OCI-LY1 (cell line): Measurements from ENCODE around the gene FBRSL1.

ENCODE experiments used
- H2AFZ ChIP-seq: fragments of 200-600 bp; sonication (generic), shearing (Covaris generic); 2 replicates; pipeline ENCODE4 v1.6.0; 2014; ENCODE audit warnings: antibody characterized with exemption, mild to moderate bottlenecking, low read length
- H3F3A ChIP-seq: fragments of 200-600 bp; sonication (generic), shearing (Covaris generic); 2 replicates; pipeline ENCODE4 v1.6.0; 2014; ENCODE audit warnings: mild to moderate bottlenecking, antibody characterized with exemption, low read length, moderate library complexity; ENCODE audit not compliant: insufficient read depth
- H3K27ac ChIP-seq: fragments of 200-600 bp; sonication (generic); 2 replicates; pipeline ENCODE4 v1.5.1; 2014; ENCODE audit warnings: low read length, mixed run types, mild to moderate bottlenecking, low read depth; ENCODE audit not compliant: poor library complexity, severe bottlenecking
- H3K27me3 ChIP-seq: fragments of 200-600 bp; sonication (generic); 2 replicates; pipeline ENCODE4 v1.6.0; 2014; ENCODE audit warnings: antibody characterized with exemption, mild to moderate bottlenecking, low read length, moderate library complexity; ENCODE audit not compliant: insufficient read depth
- H3K36me3 ChIP-seq: fragments of 200-600 bp; sonication (generic); 2 replicates; pipeline ENCODE4 v1.6.1; 2014; ENCODE audit warnings: mild to moderate bottlenecking, antibody characterized with exemption, low read length, moderate library complexity, mixed read lengths; ENCODE audit not compliant: insufficient read depth
- H3K4me1 ChIP-seq: fragments of 200-600 bp; sonication (generic); 2 replicates; pipeline ENCODE4 v1.5.1; 2014; ENCODE audit warnings: mild to moderate bottlenecking, low read length, moderate library complexity; ENCODE audit not compliant: insufficient read depth, severe bottlenecking
- H3K4me2 ChIP-seq: fragments of 200-600 bp; sonication (generic), shearing (Covaris generic); 2 replicates; pipeline ENCODE4 v1.6.1; 2014; ENCODE audit warnings: low read length
- H3K4me3 ChIP-seq: fragments of 200-600 bp; sonication (generic); 2 replicates; pipeline ENCODE4 v1.5.1; 2014; ENCODE audit warnings: low read length, low read depth, mild to moderate bottlenecking, mixed read lengths; ENCODE audit not compliant: poor library complexity, severe bottlenecking
- H3K79me2 ChIP-seq: fragments of 200-600 bp; shearing (Covaris generic); 2 replicates; pipeline ENCODE4 v1.6.1; 2016; ENCODE audit warnings: mixed run types, low read length, mixed read lengths; ENCODE audit not compliant: insufficient read depth
- H3K9ac ChIP-seq: fragments of 200-600 bp; sonication (generic), shearing (Covaris generic); 2 replicates; pipeline ENCODE4 v1.6.1; 2014; ENCODE audit warnings: mild to moderate bottlenecking, low read length, mixed read lengths
- H3K9me2 ChIP-seq: fragments of 200-600 bp; sonication (generic), shearing (Covaris generic); 2 replicates; pipeline ENCODE4 v1.6.1; 2014; ENCODE audit warnings: low read depth, mild to moderate bottlenecking, low read length, mixed read lengths
- H3K9me3 ChIP-seq: fragments of 200-600 bp; shearing (Covaris generic); 2 replicates; pipeline ENCODE4 v1.6.1; 2014; ENCODE audit warnings: low read length, mixed read lengths
- H4K20me1 ChIP-seq: fragments of 200-600 bp; sonication (generic), shearing (Covaris generic); 2 replicates; pipeline ENCODE4 v1.6.0; 2016; ENCODE audit warnings: mild to moderate bottlenecking, low read length; ENCODE audit not compliant: insufficient read depth
- CTCF ChIP-seq: fragments of 200-600 bp; sonication (generic), shearing (Covaris generic); IDR thresholded peaks from 2 replicates; pipeline ENCODE4 v1.5.1; 2017; ENCODE audit warnings: mild to moderate bottlenecking, antibody characterized with exemption, low read length, moderate library complexity, mixed read lengths
- EZH2 ChIP-seq: fragments of 200-600 bp; sonication (generic), shearing (Covaris generic); IDR thresholded peaks from 2 replicates; pipeline ENCODE4 v1.8.0; 2017; ENCODE audit warnings: borderline replicate concordance, mixed run types, mild to moderate bottlenecking, antibody characterized with exemption, low read length, moderate library complexity, mixed read lengths

Gene FBRSL1

DNA sequence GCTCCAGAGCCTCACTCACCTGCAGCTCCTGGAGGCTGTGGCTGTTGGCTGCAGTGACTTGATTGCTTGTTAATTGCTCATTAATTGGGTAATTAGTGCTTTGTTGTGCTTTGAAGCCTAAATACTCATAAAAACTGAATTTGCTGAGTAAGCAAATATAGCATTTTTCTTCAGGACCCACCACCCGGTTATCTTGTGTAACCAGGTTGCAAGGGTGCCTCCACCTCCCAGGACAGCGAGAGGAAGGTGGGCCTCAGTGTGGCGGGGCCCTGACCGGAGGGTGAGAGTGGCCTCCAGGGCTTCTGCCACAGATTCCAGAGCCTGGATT lies 48.7 kb downstream of the FBRSL1 start:
- no peak overlapping the region for H3K9ac ChIP-seq
- TF ChIP-seq CTCF (no peak), EZH2 (no peak)
- H3K4me3 ChIP-seq: no peak overlapping the region
- no peaks in the 10 kb centered on the region for H3K9me3 ChIP-seq
- no peaks in the 10 kb centered on the region for H4K20me1 ChIP-seq
- no peaks in the 10 kb centered on the region for H3K36me3 ChIP-seq
- H3K4me1 ChIP-seq: no peaks in the 10 kb centered on the region
- no peak overlapping the region for H3K4me2 ChIP-seq
- no peaks in the 10 kb centered on the region for H3K79me2 ChIP-seq
- no peak overlapping the region for H3K27ac ChIP-seq
- H3K27me3 ChIP-seq: 0 out of 2 replicates have a peak, but pooled peaks cover 7% of the 10 kb centered on the region
- no peak overlapping the region for H2AFZ ChIP-seq
- H3F3A ChIP-seq: no peaks in the 10 kb centered on the region
- no peaks in the 10 kb centered on the region for H3K9me2 ChIP-seq

DNA sequence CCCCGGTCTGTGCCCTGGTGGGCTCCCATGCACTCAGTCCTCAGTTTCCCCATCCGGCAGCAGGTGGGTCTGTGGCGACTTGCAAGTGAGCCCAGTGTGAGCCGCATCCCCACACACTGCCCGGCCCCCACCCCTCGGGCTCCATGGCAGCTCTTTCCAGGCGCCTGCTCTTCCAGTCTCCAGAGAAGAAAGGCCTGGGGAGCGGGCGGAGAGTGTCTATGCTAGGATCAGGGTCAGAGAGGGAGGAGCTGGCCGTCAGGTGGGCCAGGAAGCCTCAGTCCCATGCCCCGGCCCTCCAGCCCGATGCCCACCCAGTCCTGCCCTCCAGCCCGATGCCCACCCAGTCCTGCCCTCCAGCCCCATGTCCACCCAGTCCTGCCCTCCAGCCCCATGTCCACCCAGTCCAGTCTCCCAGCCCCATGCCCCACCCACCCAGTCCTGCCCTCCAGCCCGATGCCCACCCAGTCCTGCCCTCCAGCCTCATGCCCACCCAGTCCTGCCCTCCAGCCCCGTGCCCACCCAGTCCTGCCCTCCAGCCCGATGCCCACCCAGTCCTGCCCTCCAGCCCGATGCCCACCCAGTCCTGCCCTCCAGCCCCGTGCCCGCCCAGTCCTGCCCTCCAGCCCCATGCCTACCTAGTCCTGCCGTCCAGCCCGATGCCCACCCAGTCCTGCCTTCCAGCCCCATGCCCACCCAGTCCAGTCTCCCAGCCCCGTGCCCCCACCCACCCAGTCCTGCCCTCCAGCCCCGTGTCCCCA lies 49.2 kb downstream of the FBRSL1 start:
- Histone ChIP-seq H4K20me1 (no peaks in the 10 kb centered on the region), H3K4me2 (no peak overlapping the region), H3K4me3 (no peak overlapping the region), H3K27ac (no peak overlapping the region), H3F3A (no peaks in the 10 kb centered on the region), H3K9me3 (no peaks in the 10 kb centered on the region), H3K9me2 (no peaks in the 10 kb centered on the region), H3K4me1 (no peaks in the 10 kb centered on the region), H3K79me2 (no peaks in the 10 kb centered on the region), H3K9ac (no peak overlapping the region), H2AFZ (no peak overlapping the region), H3K27me3 (0 out of 2 replicates have a peak, but pooled peaks cover 7% of the 10 kb centered on the region), H3K36me3 (no peaks in the 10 kb centered on the region)
- TF ChIP-seq EZH2 (no peak), CTCF (no peak)

GRCh38 chr12:132540436-132540835 lies 50.5 kb downstream of the FBRSL1 start:
- TF ChIP-seq CTCF (no peak), EZH2 (no peak)
- Histone ChIP-seq H3K79me2 (no peaks in the 10 kb centered on the region), H3K4me1 (no peaks in the 10 kb centered on the region), H3K4me2 (no peak overlapping the region), H3K4me3 (no peak overlapping the region), H3K9me3 (no peaks in the 10 kb centered on the region), H3K9me2 (no peaks in the 10 kb centered on the region), H4K20me1 (no peaks in the 10 kb centered on the region), H3K27me3 (0 out of 2 replicates have a peak, but pooled peaks cover 7% of the 10 kb centered on the region), H2AFZ (no peak overlapping the region), H3K27ac (no peak overlapping the region), H3K9ac (no peak overlapping the region), H3F3A (no peaks in the 10 kb centered on the region), H3K36me3 (no peaks in the 10 kb centered on the region)
